GM18517 (cell line): ENCODE results near the gene CDK2AP2.
A peak's percentile ranks its signal among the peaks of the same experiment; 100 is the strongest.
"Not testable (repeated sequence)": the region's sequence is repeated elsewhere in the genome, so short reads cannot be mapped to it uniquely, and the experiment has no call there.

Experiments
- ATAC-seq: cut with Tn5 transposase; IDR thresholded peaks from one replicate; pipeline ENCODE4 v1.9.1; 2021; ENCODE audit warnings: mild to moderate bottlenecking, moderate library complexity; ENCODE audit not compliant: unreplicated experiment

CDK2AP2 gene

GRCh38 chr11:67468456-67468758, 39.6 kb downstream of the CDK2AP2 start:
- no peak for ATAC-seq

GRCh38 chr11:67468056-67468455, 39.9 kb downstream of the CDK2AP2 start:
- no peak for ATAC-seq

- ATAC-seq, result no peak
Measured at GRCh38 chr11:67466962-67467771, 40.8 kb downstream of the CDK2AP2 start.

GRCh38 chr11:67466367-67466766, 41.6 kb downstream of the CDK2AP2 start:
- ATAC-seq, result no peak

GRCh38 chr11:67465530-67465929, 42.4 kb downstream of the CDK2AP2 start:
- not testable (repeated sequence) for ATAC-seq

GRCh38 chr11:67465189-67465510, 42.8 kb downstream of the CDK2AP2 start:
- ATAC-seq, result no peak

GRCh38 chr11:67464411-67465188, 43.4 kb downstream of the CDK2AP2 start:
- peak; percentile 52 for ATAC-seq

- ATAC-seq, result no peak
Measured at GRCh38 chr11:67463680-67464410, 44.1 kb downstream of the CDK2AP2 start.

GRCh38 chr11:67463186-67463585, 44.8 kb downstream of the CDK2AP2 start:
- no peak for ATAC-seq

GRCh38 chr11:67458266-67458665, 49.7 kb downstream of the CDK2AP2 start:
- ATAC-seq, result no peak

GRCh38 chr11:67457453-67457852, 50.5 kb downstream of the CDK2AP2 start:
- ATAC-seq, result no peak
